Kidney (tissue), 14 donors: ENCODE results near the gene WNT3A. TPM values are rescaled to one million over a fixed set of nuclear protein-coding genes. Genes with fewer than 3 reads are reported as not detected.

ENCODE experiments used
- DNase-seq, 5 donors: peaks; one replicate each; pipeline ENCODE4 v3.0.0-alpha.2; 2013 to 2020
- FAIRE-seq: peaks from 2 replicates; lab custom pipeline; 2012; peaks lifted over from hg19 to GRCh38; lab: Jason Lieb, UNC
- H3K27ac ChIP-seq, 2 donors: one replicate each; pipeline ENCODE4 v1.7.0; 2013; ENCODE audit warnings: low read depth in 2 of 2, low read length in 2 of 2, inconsistent platforms in 1 of 2
- H3K27me3 ChIP-seq: one replicate; pipeline ENCODE4 v1.7.1; 2013; ENCODE audit warnings: low read length, inconsistent platforms; ENCODE audit not compliant: control insufficient read depth, insufficient read depth
- H3K36me3 ChIP-seq, 3 donors: one replicate each; pipeline versions ENCODE4 v1.7.0 to v1.7.1; 2013; ENCODE audit warnings: low read length in 3 of 3, control low read depth in 1 of 3, inconsistent platforms in 1 of 3; ENCODE audit not compliant: insufficient read depth in 3 of 3, control insufficient read depth in 2 of 3
- H3K4me1 ChIP-seq, 3 donors: one replicate each; pipeline versions ENCODE4 v1.7.0 to v1.7.1; 2013; ENCODE audit warnings: low read length in 3 of 3, inconsistent platforms in 1 of 3, low read depth in 1 of 3; ENCODE audit not compliant: control insufficient read depth in 2 of 3, insufficient read depth in 2 of 3
- H3K4me3 ChIP-seq, 3 donors: one replicate each; pipeline versions ENCODE4 v1.7.0 to v1.8.1; 2013; ENCODE audit warnings: low read length in 3 of 3, control low read depth in 1 of 3, inconsistent platforms in 1 of 3
- H3K9ac ChIP-seq, 3 donors: one replicate each; pipeline versions ENCODE4 v1.7.0 to v1.7.1; 2013; ENCODE audit warnings: low read length in 3 of 3, control low read depth in 1 of 3, inconsistent platforms in 1 of 3
- H3K9me3 ChIP-seq, 3 donors: one replicate each; pipeline versions ENCODE4 v1.7.0 to v1.7.1; 2013; ENCODE audit warnings: low read length in 3 of 3, control low read depth in 1 of 3, inconsistent platforms in 1 of 3; ENCODE audit not compliant: control insufficient read depth in 2 of 3, insufficient read depth in 1 of 3
- CTCF ChIP-seq: IDR thresholded peaks from 3 replicates; pipeline ENCODE4 v1.5.1; 2012; ENCODE audit warnings: mild to moderate bottlenecking, moderate library complexity, borderline replicate concordance; ENCODE audit not compliant: insufficient read depth; ENCODE audit errors: extremely low read depth
- intact Hi-C: fragments of 100-400 bp; cut with DNase I; formaldehyde crosslinking; loops from one replicate; pipeline ENCODE4 v1.11.1; 2022
- polyA plus RNA-seq: library from polyadenylated mRNA; stranded (reverse); fragments of 350-450 nt; fragmentation: Illumina TruSeq; extraction: RNeasy Lipid Tissue Mini Kit (QIAGEN cat#74804); gene quantifications from one replicate; pipeline ENCODE4 v1.2.3, GENCODE V29; 2014; ENCODE audit warnings: low read depth, low replicate concordance; ENCODE audit not compliant: insufficient read depth
- total RNA-seq: library from RNA; stranded (reverse); fragmentation: NEBNext Ultra II Directional; extraction: Animal tissue kit (Norgen Biotek cat#: 25700); gene quantifications from one replicate; pipeline ENCODE4 v1.2.1, GENCODE V29; 2021
- donor health status: control.
- donor health status: control.
- donor health status: control.
- donor health status: control.
- donor health status: control.
- donor health status: DM: yes; HTN: yes; CAD: no.
- donor health status: Normal renal cell carcinoma (clear cell type).

The WNT3A gene
- total and polyA plus RNA-seq, 2 donors from 2014 or later: not detected

- Histone ChIP-seq H3K27ac (no peak overlapping the region), H3K9ac (no peak overlapping the region), H3K9me3 (peaks cover 0 to 8% (median 0%) of the 10 kb centered on the region in 3 donors), H3K4me1 (peaks cover 0 to 9% (median 0%) of the 10 kb centered on the region in 3 donors), H3K27me3 (no peaks in the 10 kb centered on the region), H3K4me3 (no peak overlapping the region), H3K36me3 (peaks cover 0 to 25% (median 18%) of the 10 kb centered on the region in 3 donors)
- TF ChIP-seq CTCF: no peak
- DNase-seq (peak in 2 of 5 donors; percentile 33 to 70), FAIRE-seq (no peak)
- intact Hi-C loops: no loop called here
Measured at GRCh38 chr1:228097333-228098081, 90.7 kb downstream of the WNT3A start.

DNA sequence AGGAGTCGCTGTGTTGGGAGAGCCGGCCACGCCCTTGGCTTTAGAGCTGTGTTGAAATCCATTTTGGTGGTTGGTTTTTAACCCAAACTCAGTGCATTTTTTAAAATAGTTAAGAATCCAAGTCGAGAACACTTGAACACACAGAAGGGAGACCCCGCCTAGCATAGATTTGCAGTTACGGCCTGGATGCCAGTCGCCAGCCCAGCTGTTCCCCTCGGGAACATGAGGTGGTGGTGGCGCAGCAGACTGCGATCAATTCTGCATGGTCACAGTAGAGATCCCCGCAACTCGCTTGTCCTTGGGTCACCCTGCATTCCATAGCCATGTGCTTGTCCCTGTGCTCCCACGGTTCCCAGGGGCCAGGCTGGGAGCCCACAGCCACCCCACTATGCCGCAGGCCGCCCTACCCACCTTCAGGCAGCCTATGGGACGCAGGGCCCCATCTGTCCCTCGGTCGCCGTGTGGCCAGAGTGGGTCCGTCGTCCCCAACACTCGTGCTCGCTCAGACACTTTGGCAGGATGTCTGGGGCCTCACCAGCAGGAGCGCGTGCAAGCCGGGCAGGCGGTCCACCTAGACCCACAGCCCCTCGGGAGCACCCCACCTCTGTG is 91.6 kb downstream of the WNT3A start:
- intact Hi-C loops: no loop called here
- Histone ChIP-seq H3K36me3 (peaks cover 0 to 25% (median 18%) of the 10 kb centered on the region in 3 donors), H3K4me1 (peaks cover 0 to 7% (median 0%) of the 10 kb centered on the region in 3 donors)

GRCh38 chr1:228099331-228099732 is 92.5 kb downstream of the WNT3A start:
- Histone ChIP-seq H3K27me3 (no peaks in the 10 kb centered on the region), H3K9ac (no peak overlapping the region), H3K4me1 (peaks cover 0 to 12% (median 4%) of the 10 kb centered on the region in 3 donors), H3K9me3 (peaks cover 0 to 6% (median 0%) of the 10 kb centered on the region in 3 donors), H3K36me3 (peaks cover 0 to 24% (median 18%) of the 10 kb centered on the region in 3 donors), H3K27ac (no peak overlapping the region), H3K4me3 (no peak overlapping the region)
- no peak for FAIRE-seq
- TF ChIP-seq CTCF: no peak
- DNase-seq: no peak
- intact Hi-C loops: no loop called here

More for the DNA sequence above, 91.6 kb downstream of the WNT3A start:
- Histone ChIP-seq H3K27me3 (no peaks in the 10 kb centered on the region), H3K9ac (no peak overlapping the region), H3K9me3 (peaks cover 0 to 8% (median 0%) of the 10 kb centered on the region in 3 donors), H3K4me3 (no peak overlapping the region), H3K27ac (no peak overlapping the region)
- no peak for TF ChIP-seq CTCF
- FAIRE-seq (no peak), DNase-seq (peak in 1 of 5 donors; percentile 32)
